Dendritic cell treated with granulocyte-macrophage colony-stimulating factor and Interleukin-4, amounts not matched to agents 40 ng/mL and 50 ng/mL, for 4 days (primary cell): ENCODE measurements around the gene EXOC6.
"Not testable (repeated sequence)": the region's sequence is repeated elsewhere in the genome, so short reads cannot be mapped to it uniquely, and the experiment has no call there.

Experiments used
- H3K27ac Mint-ChIP-seq: one replicate; pipeline ENCODE4 v1.8.0; 2022; ENCODE audit warnings: mild to moderate bottlenecking, mixed read lengths
- H3K27me3 Mint-ChIP-seq: one replicate; pipeline ENCODE4 v1.8.0; 2022; ENCODE audit warnings: mild to moderate bottlenecking, mixed read lengths
- H3K36me3 Mint-ChIP-seq: one replicate; pipeline ENCODE4 v1.8.0; 2022; ENCODE audit warnings: low read depth, mixed read lengths
- H3K4me1 Mint-ChIP-seq: one replicate; pipeline ENCODE4 v1.8.0; 2022; ENCODE audit warnings: low read depth, mixed read lengths
- H3K4me3 Mint-ChIP-seq: one replicate; pipeline ENCODE4 v1.8.0; 2022; ENCODE audit warnings: mild to moderate bottlenecking, moderate library complexity, mixed read lengths
- H3K9me3 Mint-ChIP-seq: one replicate; pipeline ENCODE4 v1.8.0; 2022; ENCODE audit warnings: mixed read lengths
- intact Hi-C: fragments of 100-400 bp; cut with micrococcal nuclease; formaldehyde crosslinking; loops from one replicate; pipeline ENCODE4 v1.15.0; 2022

EXOC6 gene

DNA sequence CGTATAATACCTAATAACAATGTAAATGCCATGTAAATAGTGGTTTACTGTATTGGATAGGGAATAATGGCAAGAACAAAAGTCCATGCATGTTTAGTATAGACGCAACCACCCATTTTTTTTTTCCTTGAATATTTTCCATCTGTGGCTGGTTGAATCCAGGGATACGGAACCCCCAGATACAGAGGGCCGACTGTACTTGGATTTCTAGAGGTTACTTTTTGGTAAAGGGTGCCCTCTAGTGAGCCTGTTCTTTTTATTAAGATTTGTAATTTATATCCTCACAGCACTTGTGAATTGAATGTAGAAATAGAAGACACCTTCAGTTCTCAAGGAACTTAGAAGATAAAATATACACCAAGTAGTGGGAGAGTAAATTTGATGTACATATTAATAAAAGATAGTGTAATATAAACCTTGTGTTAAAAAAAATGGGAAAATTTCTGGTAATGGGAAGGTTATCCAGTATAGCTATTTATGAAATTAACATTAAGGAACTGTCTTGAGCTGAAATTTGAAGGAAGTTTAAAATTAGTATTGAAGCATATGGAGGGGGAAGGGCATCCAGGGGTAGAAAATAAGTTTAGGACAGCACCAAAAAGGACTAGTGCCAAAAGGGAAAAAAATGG is 32.0 kb downstream of the EXOC6 start:
- no peak overlapping the region for H3K4me3 Mint-ChIP-seq
- H3K27me3 Mint-ChIP-seq, result no peaks in the 10 kb centered on the region
- intact Hi-C loops, result loop anchor here (1.0 to 10.0 kb wide), 6 partner anchors 37 to 474 kb away; partner anchors contain the start of gene KIF11

DNA sequence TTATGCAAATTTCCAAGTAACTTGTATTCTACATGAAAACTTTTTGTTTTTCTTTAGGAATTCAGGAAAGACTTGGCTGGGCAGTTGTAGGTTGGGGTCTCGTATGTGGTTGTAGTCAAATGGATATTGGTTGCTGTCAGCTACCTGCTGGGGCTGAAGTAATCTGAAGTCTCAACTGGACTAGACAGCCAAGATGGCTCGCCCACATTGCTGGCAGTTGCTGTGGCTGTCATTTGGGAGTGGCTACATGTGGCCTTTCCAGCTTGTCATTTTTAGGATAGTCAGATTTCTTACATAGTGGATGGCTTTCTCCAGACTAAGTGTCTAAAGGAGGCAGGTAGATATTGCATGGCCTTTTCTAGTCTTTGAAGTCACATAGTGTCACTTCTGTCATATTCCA is 32.6 kb downstream of the EXOC6 start:
- Mint-ChIP-seq H3K27ac (no peak overlapping the region), H3K4me1 (peaks cover 16% of the 10 kb centered on the region), H3K36me3 (peaks cover 5% of the 10 kb centered on the region), H3K27me3 (no peaks in the 10 kb centered on the region), H3K9me3 (no peaks in the 10 kb centered on the region), H3K4me3 (no peak overlapping the region)
- intact Hi-C loops, result loop anchor here (1.0 to 10.0 kb wide), 6 partner anchors 38 to 474 kb away; partner anchors contain the start of gene KIF11

More for the DNA sequence above, 32.0 kb downstream of the EXOC6 start:
- H3K27ac Mint-ChIP-seq, result no peak overlapping the region
- peaks cover 5% of the 10 kb centered on the region for H3K36me3 Mint-ChIP-seq
- H3K4me1 Mint-ChIP-seq, result peaks cover 16% of the 10 kb centered on the region
- H3K9me3 Mint-ChIP-seq, result no peaks in the 10 kb centered on the region

GRCh38 chr10:92886334-92886961 is 38.1 kb downstream of the EXOC6 start:
- no peaks in the 10 kb centered on the region for H3K9me3 Mint-ChIP-seq
- no peak overlapping the region for H3K4me3 Mint-ChIP-seq
- H3K4me1 Mint-ChIP-seq, result no peaks in the 10 kb centered on the region
- no peaks in the 10 kb centered on the region for H3K27me3 Mint-ChIP-seq
- H3K36me3 Mint-ChIP-seq, result peaks cover 5% of the 10 kb centered on the region
- intact Hi-C loops, result loop anchor here (10.0 kb wide), 2 partner anchors 372 to 468 kb away; no protein-coding TSS in a partner anchor
- H3K27ac Mint-ChIP-seq, result no peak overlapping the region

DNA sequence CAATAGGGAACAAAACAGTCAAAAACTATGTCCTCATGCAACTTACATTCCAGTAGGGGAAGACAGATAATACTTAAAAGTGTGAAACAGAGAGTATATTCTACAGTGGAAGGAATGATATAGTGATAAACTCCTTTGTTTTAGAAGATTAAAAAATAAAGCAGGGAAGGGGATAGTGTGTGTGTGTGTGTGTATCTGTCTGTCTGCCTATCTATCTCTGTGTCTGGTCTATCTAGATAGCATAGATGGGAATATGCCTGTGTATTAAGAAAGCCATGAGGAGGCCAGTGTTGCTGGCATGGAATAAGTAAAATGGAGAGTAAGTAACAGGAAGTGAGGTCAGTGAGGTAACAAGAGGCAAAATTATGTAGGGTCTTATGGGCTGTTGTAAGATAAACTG is 42.2 kb downstream of the EXOC6 start:
- Mint-ChIP-seq H3K9me3 (no peaks in the 10 kb centered on the region), H3K4me3 (no peak overlapping the region), H3K4me1 (no peaks in the 10 kb centered on the region), H3K36me3 (no peaks in the 10 kb centered on the region), H3K27ac (no peak overlapping the region), H3K27me3 (no peaks in the 10 kb centered on the region)
- intact Hi-C loops, result no loop called here

- Mint-ChIP-seq H3K27ac (no peak overlapping the region), H3K9me3 (no peaks in the 10 kb centered on the region), H3K36me3 (peaks cover 1% of the 10 kb centered on the region), H3K27me3 (no peaks in the 10 kb centered on the region), H3K4me3 (no peak overlapping the region), H3K4me1 (no peaks in the 10 kb centered on the region)
- intact Hi-C loops, result no loop called here
These were observed 43.8 kb downstream of the EXOC6 start for GRCh38 chr10:92891885-92892690.

- Mint-ChIP-seq H3K36me3 (peaks cover 7% of the 10 kb centered on the region), H3K4me3 (no peak overlapping the region), H3K4me1 (no peaks in the 10 kb centered on the region), H3K27ac (no peak overlapping the region), H3K27me3 (no peaks in the 10 kb centered on the region), H3K9me3 (no peaks in the 10 kb centered on the region)
- intact Hi-C loops, result no loop called here
These were observed 44.4 kb downstream of the EXOC6 start for GRCh38 chr10:92892691-92893054.

- no peak overlapping the region for H3K27ac Mint-ChIP-seq
- H3K4me3 Mint-ChIP-seq, result no peak overlapping the region
- no peaks in the 10 kb centered on the region for H3K4me1 Mint-ChIP-seq
- intact Hi-C loops, result no loop called here
- H3K36me3 Mint-ChIP-seq, result peaks cover 22% of the 10 kb centered on the region
- no peaks in the 10 kb centered on the region for H3K27me3 Mint-ChIP-seq
- H3K9me3 Mint-ChIP-seq, result no peaks in the 10 kb centered on the region
These were observed 45.8 kb downstream of the EXOC6 start for GRCh38 chr10:92894081-92894655.

DNA sequence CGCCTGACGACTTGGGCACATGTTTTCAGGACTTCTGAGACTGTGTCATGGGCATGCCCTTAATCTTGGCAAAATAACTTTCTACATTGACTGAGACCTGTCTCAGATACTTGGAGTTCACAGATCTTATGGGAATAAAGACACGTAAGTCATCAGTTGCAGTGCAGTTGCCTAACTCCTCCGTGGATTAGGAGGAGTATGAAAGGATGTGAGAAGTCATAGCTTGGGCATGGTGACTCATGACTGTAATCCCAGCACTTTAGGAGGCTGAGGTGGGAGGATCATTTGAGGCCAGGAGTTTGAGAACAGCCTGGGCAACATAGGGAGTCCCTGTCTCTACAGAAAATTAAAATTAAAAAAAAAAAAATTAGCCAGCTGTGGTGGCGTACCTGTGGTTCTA is 49.6 kb downstream of the EXOC6 start:
- no peaks in the 10 kb centered on the region for H3K27me3 Mint-ChIP-seq
- H3K4me3 Mint-ChIP-seq, result no peak overlapping the region
- H3K9me3 Mint-ChIP-seq, result no peaks in the 10 kb centered on the region

DNA sequence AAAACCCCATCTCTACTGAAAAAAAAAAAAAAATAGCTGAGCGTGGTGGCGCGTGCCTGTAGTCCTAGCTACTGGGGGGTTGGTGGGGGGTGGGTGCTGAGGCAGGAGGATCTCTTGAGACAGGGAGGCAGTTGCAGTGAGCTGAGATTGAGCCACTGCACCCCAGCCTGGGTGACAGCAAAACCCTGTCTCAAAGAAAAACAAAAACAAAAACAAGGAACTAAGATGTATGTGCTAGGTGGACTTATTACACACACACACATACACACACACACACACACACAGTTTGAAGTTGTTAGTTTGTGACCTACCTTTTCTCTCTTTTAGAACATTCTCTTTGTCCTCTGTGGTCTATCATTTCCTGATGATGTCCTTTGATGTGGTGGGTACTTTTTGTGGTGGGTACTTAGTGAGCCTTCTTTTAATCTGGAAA is 53.5 kb downstream of the EXOC6 start:
- H3K9me3 Mint-ChIP-seq, result no peaks in the 10 kb centered on the region
- H3K4me3 Mint-ChIP-seq, result no peak overlapping the region
- H3K27ac Mint-ChIP-seq, result no peak overlapping the region
- H3K36me3 Mint-ChIP-seq, result peaks cover 57% of the 10 kb centered on the region
- intact Hi-C loops, result no loop called here
- H3K27me3 Mint-ChIP-seq, result no peaks in the 10 kb centered on the region
- no peaks in the 10 kb centered on the region for H3K4me1 Mint-ChIP-seq

More for the DNA sequence above, 49.6 kb downstream of the EXOC6 start:
- H3K36me3 Mint-ChIP-seq, result peaks cover 43% of the 10 kb centered on the region
- H3K4me1 Mint-ChIP-seq, result no peaks in the 10 kb centered on the region
- intact Hi-C loops, result no loop called here
- no peak overlapping the region for H3K27ac Mint-ChIP-seq

DNA sequence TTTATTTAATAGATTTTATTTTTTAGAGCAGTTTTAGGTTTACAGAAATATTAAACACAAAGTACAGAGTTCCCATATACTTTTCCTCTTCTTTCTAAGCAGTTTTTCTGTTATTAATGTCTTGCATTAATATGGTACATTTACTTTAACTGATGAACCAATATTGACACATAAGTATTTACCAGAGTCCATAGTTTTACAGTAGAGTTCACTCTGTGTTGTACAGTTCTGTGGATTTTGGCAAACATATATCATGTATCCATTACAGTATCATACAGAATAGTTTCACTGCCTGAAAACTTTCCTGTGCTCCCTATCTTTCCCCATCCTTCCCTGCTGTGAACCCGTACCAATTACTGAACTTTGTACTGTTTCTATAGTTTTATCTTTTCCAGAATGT is 55.3 kb downstream of the EXOC6 start:
- Mint-ChIP-seq H3K36me3 (peaks cover 48% of the 10 kb centered on the region), H3K27me3 (no peaks in the 10 kb centered on the region), H3K27ac (no peak overlapping the region), H3K9me3 (no peaks in the 10 kb centered on the region), H3K4me1 (no peaks in the 10 kb centered on the region), H3K4me3 (no peak overlapping the region)
- intact Hi-C loops, result no loop called here

DNA sequence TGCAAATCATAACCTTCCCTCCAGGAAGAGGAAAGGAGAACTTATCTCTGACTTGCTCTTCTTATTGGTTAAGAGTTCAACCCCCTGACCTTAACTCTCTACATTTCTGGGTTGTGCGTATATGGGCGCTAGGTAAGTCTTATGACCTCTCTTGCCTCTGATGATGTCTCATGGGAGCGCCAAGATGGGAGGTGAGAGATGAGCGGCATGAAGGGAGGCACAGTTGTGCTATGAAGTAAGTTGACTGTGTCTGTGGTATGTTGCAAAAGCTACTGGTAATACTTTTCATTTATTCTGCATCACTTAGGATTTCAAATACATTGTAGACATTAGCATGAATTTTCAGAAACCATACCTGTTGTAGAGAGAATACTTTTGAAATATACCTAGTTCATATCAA is 59.0 kb downstream of the EXOC6 start:
- H3K27ac Mint-ChIP-seq, result no peak overlapping the region
- H3K9me3 Mint-ChIP-seq, result no peaks in the 10 kb centered on the region
- peaks cover 55% of the 10 kb centered on the region for H3K36me3 Mint-ChIP-seq
- H3K4me1 Mint-ChIP-seq, result no peaks in the 10 kb centered on the region
- intact Hi-C loops, result no loop called here
- no peak overlapping the region for H3K4me3 Mint-ChIP-seq
- H3K27me3 Mint-ChIP-seq, result no peaks in the 10 kb centered on the region

- H3K27me3 Mint-ChIP-seq, H3K27ac Mint-ChIP-seq, H3K4me1 Mint-ChIP-seq, H3K4me3 Mint-ChIP-seq, intact Hi-C loops, H3K9me3 Mint-ChIP-seq: not testable (repeated sequence)
- H3K36me3 Mint-ChIP-seq, result peaks cover 45% of the 10 kb centered on the region
These were observed 64.3 kb downstream of the EXOC6 start for GRCh38 chr10:92912631-92913030.

DNA sequence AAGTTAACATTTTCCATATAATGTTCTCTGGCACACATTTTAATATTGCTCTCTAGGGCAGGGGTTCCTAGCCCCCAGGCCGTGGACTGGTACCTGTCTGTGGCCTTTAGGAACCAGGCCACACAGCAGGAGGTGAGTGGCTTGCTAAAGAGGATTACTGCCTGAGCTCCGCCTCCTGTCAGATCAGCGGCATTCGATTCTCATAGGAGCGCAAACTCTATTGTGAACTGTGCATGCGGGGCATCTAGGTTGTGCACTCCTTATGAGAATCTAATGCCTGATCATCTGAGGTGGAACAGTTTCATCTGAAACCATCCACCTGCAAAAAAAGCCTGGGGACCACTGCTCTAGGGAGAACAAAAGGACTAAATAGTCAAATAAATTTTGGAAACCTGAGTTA is 65.7 kb downstream of the EXOC6 start:
- Mint-ChIP-seq H3K9me3 (no peaks in the 10 kb centered on the region), H3K36me3 (peaks cover 45% of the 10 kb centered on the region), H3K27me3 (no peaks in the 10 kb centered on the region), H3K27ac (no peak overlapping the region), H3K4me3 (no peak overlapping the region), H3K4me1 (peaks cover 9% of the 10 kb centered on the region)
- intact Hi-C loops, result no loop called here
